ENCODE results near the gene MEGF10.

GRCh38 chr5:127288676-127289075 lies 1.9 kb upstream of the MEGF10 start:
- TF ChIP-seq, protein P1, sequence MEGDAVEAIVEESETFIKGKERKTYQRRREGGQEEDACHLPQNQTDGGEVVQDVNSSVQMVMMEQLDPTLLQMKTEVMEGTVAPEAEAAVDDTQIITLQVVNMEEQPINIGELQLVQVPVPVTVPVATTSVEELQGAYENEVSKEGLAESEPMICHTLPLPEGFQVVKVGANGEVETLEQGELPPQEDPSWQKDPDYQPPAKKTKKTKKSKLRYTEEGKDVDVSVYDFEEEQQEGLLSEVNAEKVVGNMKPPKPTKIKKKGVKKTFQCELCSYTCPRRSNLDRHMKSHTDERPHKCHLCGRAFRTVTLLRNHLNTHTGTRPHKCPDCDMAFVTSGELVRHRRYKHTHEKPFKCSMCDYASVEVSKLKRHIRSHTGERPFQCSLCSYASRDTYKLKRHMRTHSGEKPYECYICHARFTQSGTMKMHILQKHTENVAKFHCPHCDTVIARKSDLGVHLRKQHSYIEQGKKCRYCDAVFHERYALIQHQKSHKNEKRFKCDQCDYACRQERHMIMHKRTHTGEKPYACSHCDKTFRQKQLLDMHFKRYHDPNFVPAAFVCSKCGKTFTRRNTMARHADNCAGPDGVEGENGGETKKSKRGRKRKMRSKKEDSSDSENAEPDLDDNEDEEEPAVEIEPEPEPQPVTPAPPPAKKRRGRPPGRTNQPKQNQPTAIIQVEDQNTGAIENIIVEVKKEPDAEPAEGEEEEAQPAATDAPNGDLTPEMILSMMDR (conservative IDR thresholded peaks at IDR 0.05) = no peak
- TF ChIP-seq EZH2 (IDR thresholded peaks at IDR 0.05; ENCODE audit: low read depth) = no peak

Data from PC-9 (cell line).